MCF 10A (cell line): ENCODE measurements around the gene TTLL9. TPM values are rescaled to one million over a fixed set of nuclear protein-coding genes. Genes with fewer than 3 reads are reported as not detected.
"Not testable (repeated sequence)": the region's sequence is repeated elsewhere in the genome, so short reads cannot be mapped to it uniquely, and the experiment has no call there.

Experiments used
- BruUV-seq: library from RNA; stranded (reverse); fragments of 400-500 nt; replicated peaks from 2 replicates; lab custom pipeline; 2021; lab: Mats Ljungman, UMichigan
- CTCF ChIA-PET: fragments of 300-600 bp; sonication (Branson Sonifier 250); formaldehyde crosslinking; extraction: SDS; loops from one replicate; lab custom pipeline; 2021; ENCODE audit warnings: antibody characterized with exemption, inconsistent platforms; lab: Yijun Ruan, JAX
- POLR2A ChIA-PET: fragments of 300-600, 350-650 bp; sonication (Branson Sonifier 250); formaldehyde crosslinking; extraction: SDS; loops from one replicate; lab custom pipeline; 2020; ENCODE audit warnings: antibody characterized with exemption, inconsistent platforms; lab: Yijun Ruan, JAX
- DNase-seq: peaks from one replicate; pipeline ENCODE4 v3.0.0-alpha.2; 2018; ENCODE audit not compliant: unreplicated experiment
- H3K27ac Mint-ChIP-seq: one replicate; pipeline ENCODE4 v1.8.0; 2022; ENCODE audit warnings: mild to moderate bottlenecking, low read depth, mixed read lengths; ENCODE audit not compliant: unreplicated experiment
- H3K27me3 Mint-ChIP-seq: one replicate; pipeline ENCODE4 v1.8.0; 2022; ENCODE audit warnings: mixed read lengths; ENCODE audit not compliant: insufficient read depth, unreplicated experiment
- H3K36me3 Mint-ChIP-seq: one replicate; pipeline ENCODE4 v1.8.0; 2022; ENCODE audit warnings: mild to moderate bottlenecking, moderate library complexity, mixed read lengths; ENCODE audit not compliant: insufficient read depth, unreplicated experiment
- H3K4me1 Mint-ChIP-seq: one replicate; pipeline ENCODE4 v1.8.0; 2022; ENCODE audit warnings: mixed read lengths; ENCODE audit not compliant: insufficient read depth, unreplicated experiment
- H3K4me3 Mint-ChIP-seq: one replicate; pipeline ENCODE4 v1.8.0; 2022; ENCODE audit warnings: mild to moderate bottlenecking, moderate library complexity, mixed read lengths; ENCODE audit not compliant: unreplicated experiment
- H3K9me3 Mint-ChIP-seq: one replicate; pipeline ENCODE4 v1.8.0; 2022; ENCODE audit warnings: mixed read lengths; ENCODE audit not compliant: unreplicated experiment
- intact Hi-C: fragments of 100-400 bp; cut with micrococcal nuclease; formaldehyde crosslinking; loops from 2 replicates; pipeline ENCODE4 v1.14.1; 2022
- total RNA-seq: library from RNA; stranded (reverse); gene quantifications from 2 replicates; pipeline ENCODE4 v1.2.3, GENCODE V29; 2022
- TF ChIP-seq, protein P1 (sequence below): fragments of 200-600 bp; IDR thresholded peaks from one replicate; pipeline ENCODE4 v1.8.0; 2022; ENCODE audit warnings: antibody characterized with exemption, mild to moderate bottlenecking; ENCODE audit not compliant: unreplicated experiment

Gene TTLL9
- total RNA-seq, 1 experiment from 2014 or later, result 0.19 TPM

DNA sequence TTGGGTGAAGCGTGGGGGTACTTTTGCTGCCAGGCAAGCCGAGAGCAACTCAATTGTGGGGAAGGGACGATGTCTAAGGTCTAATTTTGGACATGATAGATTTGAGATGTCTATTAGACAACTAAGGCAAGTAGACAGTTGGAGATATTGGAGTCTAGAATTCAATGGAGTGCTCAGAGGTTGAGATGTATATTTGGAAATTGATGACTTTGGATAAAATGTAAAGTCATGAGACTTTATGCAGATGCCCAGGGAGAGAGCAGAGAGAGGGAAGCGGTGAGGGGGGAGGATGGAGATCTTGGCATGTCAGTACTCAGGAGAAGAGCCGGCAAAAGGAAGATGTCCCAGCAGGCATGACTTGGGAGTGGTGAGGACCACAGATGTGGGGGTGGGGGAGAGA, 44.4 kb upstream of the TTLL9 start:
- H3K36me3 Mint-ChIP-seq, result no peaks in the 10 kb centered on the region
- intact Hi-C loops, result no loop called here
- H3K27ac Mint-ChIP-seq, result no peak overlapping the region
- H3K9me3 Mint-ChIP-seq, result no peaks in the 10 kb centered on the region
- no peak for DNase-seq
- H3K4me1 Mint-ChIP-seq, result no peaks in the 10 kb centered on the region
- ChIA-PET CTCF (interaction anchor here (0.9 to 7.3 kb wide), 8 partner anchors 8 to 266 kb away, joined by 3 to 158 read pairs (median 4); no protein-coding TSS in a partner anchor), POLR2A (no interaction called here)
- no peak overlapping the region for H3K4me3 Mint-ChIP-seq
- BruUV-seq, result no TSS peak
- TF ChIP-seq, protein P1, sequence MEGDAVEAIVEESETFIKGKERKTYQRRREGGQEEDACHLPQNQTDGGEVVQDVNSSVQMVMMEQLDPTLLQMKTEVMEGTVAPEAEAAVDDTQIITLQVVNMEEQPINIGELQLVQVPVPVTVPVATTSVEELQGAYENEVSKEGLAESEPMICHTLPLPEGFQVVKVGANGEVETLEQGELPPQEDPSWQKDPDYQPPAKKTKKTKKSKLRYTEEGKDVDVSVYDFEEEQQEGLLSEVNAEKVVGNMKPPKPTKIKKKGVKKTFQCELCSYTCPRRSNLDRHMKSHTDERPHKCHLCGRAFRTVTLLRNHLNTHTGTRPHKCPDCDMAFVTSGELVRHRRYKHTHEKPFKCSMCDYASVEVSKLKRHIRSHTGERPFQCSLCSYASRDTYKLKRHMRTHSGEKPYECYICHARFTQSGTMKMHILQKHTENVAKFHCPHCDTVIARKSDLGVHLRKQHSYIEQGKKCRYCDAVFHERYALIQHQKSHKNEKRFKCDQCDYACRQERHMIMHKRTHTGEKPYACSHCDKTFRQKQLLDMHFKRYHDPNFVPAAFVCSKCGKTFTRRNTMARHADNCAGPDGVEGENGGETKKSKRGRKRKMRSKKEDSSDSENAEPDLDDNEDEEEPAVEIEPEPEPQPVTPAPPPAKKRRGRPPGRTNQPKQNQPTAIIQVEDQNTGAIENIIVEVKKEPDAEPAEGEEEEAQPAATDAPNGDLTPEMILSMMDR, result no peak
- peaks cover 24% of the 10 kb centered on the region for H3K27me3 Mint-ChIP-seq

GRCh38 chr20:31827059-31827458, 43.4 kb upstream of the TTLL9 start:
- Mint-ChIP-seq H3K4me3 (no peak overlapping the region), H3K36me3 (no peaks in the 10 kb centered on the region), H3K9me3 (no peaks in the 10 kb centered on the region), H3K27ac (no peak overlapping the region), H3K4me1 (no peaks in the 10 kb centered on the region), H3K27me3 (peaks cover 24% of the 10 kb centered on the region)
- intact Hi-C loops, result no loop called here
- ChIA-PET POLR2A (no interaction called here), CTCF (interaction anchor here (0.6 to 7.3 kb wide), 8 partner anchors 9 to 265 kb away, joined by 3 to 158 read pairs (median 4); no protein-coding TSS in a partner anchor)
- no peak for DNase-seq
- BruUV-seq, result no TSS peak
- TF ChIP-seq, protein P1, result no peak

GRCh38 chr20:31828016-31828415, 42.4 kb upstream of the TTLL9 start:
- H3K27me3 Mint-ChIP-seq, result peaks cover 24% of the 10 kb centered on the region
- H3K27ac Mint-ChIP-seq, H3K36me3 Mint-ChIP-seq, intact Hi-C loops, H3K4me3 Mint-ChIP-seq, POLR2A ChIA-PET, H3K4me1 Mint-ChIP-seq, H3K9me3 Mint-ChIP-seq, DNase-seq, BruUV-seq: not testable (repeated sequence)
- CTCF ChIA-PET, result interaction anchor here (1.5 kb wide), 1 partner anchor 8 kb away, joined by 13 read pairs; no protein-coding TSS in a partner anchor

GRCh38 chr20:31829731-31830130, 40.7 kb upstream of the TTLL9 start:
- H3K4me3 Mint-ChIP-seq, result no peak overlapping the region
- intact Hi-C loops, result no loop called here
- peaks cover 24% of the 10 kb centered on the region for H3K27me3 Mint-ChIP-seq
- H3K4me1 Mint-ChIP-seq, result no peaks in the 10 kb centered on the region
- TF ChIP-seq, protein P1, result no peak
- POLR2A ChIA-PET, result interaction anchor here (1.1 kb wide), 1 partner anchor 262 kb away, joined by 3 read pairs; no protein-coding TSS in a partner anchor
- CTCF ChIA-PET, result interaction anchor here (1.4 to 3.3 kb wide), 3 partner anchors 15 to 201 kb away, joined by 6 to 25 read pairs (median 8); partner anchors contain the start of gene FOXS1
- no peak overlapping the region for H3K27ac Mint-ChIP-seq
- no peaks in the 10 kb centered on the region for H3K36me3 Mint-ChIP-seq
- H3K9me3 Mint-ChIP-seq, result no peaks in the 10 kb centered on the region
- BruUV-seq, result no TSS peak
- no peak for DNase-seq
